NCI-H146 treated with DMSO at 0.1 percent for 48 hours (cell line): ENCODE measurements around the gene POU2AF1.
A peak's percentile ranks its signal among the peaks of the same experiment; 100 is the strongest.

Source experiments
- DNase-seq: peaks from one replicate; lab custom pipeline; 2025; ENCODE audit not compliant: unreplicated experiment; lab: John Stamatoyannopoulos, UW

The POU2AF1 gene

DNA sequence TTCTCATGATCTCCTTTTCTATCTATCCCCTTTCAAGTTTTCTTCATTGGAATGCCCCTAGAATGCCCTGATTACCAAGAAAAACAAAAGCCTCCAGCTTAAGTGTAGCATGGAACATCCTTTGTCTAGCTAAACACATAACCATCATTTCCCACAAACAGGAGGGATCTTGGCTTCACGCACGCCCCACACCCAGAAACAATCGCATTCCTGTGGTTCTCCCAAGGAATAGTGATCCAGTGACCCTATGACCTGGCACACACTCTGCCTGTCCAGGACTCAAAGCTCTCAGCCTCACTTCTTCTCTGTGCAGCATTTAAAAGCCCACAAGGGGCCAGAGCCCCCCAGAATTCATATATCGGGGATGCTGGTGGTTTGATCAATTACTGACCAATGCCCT, 9.3 kb upstream of the POU2AF1 start:
- DNase-seq = no peak

DNA sequence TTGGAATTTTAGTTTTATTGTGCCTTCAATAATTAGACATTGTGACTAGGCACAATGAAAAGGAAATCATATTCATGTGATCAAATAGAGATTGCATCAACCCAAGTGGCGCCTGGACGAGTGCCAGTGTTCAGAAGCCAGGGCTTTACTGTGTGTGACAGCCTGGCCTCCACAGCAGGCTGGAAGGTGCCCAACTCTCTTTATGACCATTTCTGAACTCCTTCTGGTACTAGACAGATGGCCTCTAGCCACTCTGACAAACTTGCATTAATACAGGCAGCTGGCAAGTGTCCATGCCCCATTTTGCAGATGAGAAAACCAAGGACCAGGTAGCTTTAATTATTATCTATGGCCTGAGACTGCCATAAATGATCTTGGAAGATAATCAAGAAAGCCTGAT, 8.3 kb upstream of the POU2AF1 start:
- DNase-seq = peak; percentile 68

DNA sequence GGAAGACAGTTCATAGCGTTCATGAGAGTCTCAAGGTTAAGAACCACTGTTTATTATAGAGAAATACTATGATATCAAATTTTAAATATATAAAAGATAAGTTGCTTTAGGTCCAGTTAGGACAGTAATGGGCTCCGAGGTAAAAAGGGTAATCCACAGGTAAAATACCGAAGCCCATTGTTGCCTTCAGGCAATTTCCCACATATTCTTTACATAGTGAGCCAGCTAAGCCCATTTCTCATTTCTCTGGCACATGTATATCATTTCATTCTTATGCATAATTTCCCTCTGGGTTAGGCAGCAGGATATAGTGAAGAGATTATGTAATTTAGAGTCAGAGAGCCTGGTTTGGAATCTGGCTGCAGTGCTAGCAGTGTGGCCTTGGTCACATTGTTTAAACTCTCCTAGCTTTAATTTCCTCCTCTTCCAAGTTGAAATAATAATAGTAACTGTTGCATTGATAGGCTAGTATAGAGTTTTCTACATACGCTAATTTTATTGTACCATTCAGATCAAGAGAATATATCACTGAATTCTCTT, 7.6 kb upstream of the POU2AF1 start:
- DNase-seq = no peak

DNA sequence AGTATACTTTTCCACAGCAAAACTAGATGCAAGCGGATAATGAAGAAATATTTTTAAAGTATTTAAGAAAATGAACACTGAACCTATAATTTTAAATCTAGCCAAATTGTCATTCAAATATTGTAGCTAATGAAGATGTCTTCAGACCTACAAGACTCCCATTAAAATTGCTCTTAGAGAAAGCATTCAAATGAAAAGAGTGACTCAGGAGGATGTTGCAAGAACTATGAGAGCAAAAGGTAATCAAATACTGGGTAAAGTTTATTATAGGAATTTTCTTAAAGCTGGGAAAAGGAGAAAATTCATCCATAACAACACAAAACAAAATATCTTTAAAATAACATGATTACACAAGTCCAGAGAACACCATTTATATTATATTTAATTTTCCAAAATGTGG, 5.4 kb upstream of the POU2AF1 start:
- DNase-seq = no peak

DNA sequence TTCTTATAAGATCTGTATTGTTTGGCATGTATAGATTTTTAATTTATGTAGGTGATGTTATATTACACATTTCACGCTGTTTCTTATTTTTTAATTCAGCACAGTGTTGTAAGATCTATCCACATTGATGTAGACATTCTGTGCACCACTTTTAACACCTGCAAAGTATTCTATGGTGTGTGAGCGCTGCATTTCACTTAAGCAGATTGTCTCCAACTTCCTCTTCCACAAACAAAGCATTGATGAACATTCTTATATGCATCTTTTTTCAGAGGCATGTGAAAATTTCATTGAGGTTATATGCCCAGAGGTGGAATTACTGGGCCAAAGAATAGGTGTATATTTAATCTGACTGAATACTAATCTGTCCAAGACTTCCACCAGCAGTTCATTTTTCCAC, 3.4 kb upstream of the POU2AF1 start:
- no peak for DNase-seq

DNA sequence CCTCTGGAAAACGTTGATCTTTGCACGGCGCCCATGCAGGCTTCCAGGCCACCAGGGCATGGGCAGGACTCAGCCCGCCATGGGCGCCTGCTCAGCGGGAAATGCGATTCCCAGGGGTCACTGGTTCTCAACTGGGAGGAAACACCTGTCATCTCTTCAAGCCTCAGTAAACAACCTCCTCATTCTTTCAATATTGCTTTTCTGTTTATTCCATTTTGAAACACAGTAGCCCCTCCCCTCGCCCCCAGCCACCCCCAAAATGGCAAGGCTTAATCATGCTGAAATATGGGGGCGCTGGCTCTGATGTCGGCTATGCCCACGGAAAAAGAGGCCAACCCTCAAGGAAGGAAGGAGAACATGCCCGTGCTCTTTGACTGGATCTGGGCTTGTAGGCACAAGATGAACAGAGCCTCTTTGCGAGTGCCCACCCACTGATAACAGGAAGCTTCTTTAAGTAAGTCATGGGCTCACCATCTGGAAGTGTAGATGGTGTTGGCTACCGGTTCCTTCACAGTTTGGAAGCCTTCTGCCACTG, 594 bp upstream of the POU2AF1 start:
- no peak for DNase-seq

DNA sequence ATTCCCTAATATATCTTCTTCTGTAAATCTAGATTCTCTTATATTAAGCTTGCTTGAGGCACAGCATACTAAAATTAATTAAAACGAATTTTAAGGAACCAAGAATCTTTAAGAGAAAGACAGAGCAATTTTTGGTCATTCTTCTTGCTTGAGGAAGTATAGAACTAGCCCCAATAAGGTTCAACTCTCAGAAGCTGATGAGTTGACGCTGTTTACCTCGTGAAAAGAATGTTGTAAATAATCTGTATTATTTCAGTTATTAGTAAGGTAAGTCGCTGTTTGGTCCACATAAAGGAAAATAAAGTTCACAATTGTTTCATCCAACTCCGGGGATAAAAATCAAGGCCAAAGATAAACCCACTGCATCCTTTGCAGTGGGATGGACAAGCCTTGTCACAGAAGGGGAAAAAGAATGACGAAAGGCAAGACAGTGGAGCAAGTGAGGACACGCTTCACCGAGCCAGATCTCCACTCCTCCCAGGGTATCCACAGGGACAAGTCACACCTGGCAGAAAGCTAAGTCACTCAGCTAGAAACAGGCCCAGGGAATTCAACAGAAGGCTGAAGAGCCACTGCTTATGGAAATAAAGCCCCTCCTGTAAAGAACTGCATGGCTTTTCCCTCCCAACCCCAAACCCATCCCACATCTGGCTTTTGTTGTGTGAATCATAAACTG, 752 bp downstream of the POU2AF1 start:
- DNase-seq = no peak

DNA sequence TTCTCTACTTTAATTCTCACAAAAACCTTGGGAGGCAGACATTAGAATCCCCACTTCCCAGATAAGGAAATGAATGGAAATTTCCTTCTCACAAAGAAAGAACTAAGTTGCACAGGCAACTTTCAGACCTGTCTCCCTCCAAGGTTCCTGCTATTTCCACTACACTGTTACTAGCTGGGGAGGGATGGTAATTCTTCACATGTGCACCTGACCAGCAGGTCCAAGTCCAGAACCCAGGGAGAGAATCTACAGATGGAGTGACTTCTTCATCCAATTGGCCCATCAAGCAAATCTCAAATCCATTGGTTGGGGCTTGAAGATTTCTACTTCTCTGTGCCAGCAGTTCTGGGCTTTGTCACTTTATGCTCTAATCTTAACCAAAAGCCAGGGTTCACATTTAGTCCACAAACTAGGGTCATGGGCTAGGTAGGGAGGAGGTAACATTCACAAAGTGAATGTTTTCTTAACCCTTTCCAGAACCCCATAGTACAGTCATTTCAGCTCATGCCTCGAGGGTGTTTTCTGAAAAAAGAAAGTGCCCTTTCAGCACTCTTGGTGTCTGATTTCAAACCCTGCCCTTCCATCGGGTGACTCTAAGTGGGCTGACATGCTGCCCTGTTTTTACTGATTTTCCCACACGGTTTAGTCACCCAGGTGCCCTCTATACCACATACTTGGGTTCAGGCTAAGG, 2.7 kb downstream of the POU2AF1 start:
- DNase-seq = no peak

DNA sequence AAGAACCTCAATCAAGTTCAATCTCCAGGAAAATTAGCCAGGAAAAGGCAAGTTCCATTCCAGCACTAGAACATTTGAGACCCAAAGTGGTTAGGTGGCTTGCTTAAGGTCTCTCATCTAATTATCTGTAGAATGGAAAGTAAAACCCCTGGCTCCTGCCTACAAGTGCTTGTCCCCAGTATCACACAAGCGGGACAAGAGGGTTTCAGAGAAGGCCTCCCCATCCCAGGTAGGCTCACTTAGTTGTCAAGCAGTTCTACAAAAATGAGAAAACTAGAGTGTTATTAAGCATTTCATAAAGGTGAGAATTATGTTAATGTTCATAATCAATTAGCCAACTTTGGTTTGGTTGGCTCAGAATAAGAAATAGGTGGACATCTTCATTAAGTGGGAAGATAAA, 5.5 kb downstream of the POU2AF1 start:
- no peak for DNase-seq

DNA sequence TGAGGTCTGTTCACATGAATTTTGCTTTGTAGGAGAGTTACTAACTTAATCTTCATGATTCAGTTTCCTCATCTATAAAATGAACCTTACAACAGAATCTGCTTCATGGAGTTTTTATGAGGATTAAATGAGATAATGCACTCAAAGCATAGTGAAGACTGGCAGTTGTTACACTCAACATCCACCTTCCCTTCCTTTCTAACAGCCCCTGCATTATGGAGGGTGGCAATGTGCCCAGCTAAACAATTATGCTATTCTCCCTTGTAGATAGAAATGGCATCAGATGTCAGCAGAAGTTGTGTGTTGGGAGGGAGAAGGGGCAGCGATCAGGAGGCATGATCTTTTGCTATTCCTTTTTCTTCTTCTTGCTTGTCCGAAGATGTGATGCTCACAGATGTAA, 6.5 kb downstream of the POU2AF1 start:
- DNase-seq = no peak

DNA sequence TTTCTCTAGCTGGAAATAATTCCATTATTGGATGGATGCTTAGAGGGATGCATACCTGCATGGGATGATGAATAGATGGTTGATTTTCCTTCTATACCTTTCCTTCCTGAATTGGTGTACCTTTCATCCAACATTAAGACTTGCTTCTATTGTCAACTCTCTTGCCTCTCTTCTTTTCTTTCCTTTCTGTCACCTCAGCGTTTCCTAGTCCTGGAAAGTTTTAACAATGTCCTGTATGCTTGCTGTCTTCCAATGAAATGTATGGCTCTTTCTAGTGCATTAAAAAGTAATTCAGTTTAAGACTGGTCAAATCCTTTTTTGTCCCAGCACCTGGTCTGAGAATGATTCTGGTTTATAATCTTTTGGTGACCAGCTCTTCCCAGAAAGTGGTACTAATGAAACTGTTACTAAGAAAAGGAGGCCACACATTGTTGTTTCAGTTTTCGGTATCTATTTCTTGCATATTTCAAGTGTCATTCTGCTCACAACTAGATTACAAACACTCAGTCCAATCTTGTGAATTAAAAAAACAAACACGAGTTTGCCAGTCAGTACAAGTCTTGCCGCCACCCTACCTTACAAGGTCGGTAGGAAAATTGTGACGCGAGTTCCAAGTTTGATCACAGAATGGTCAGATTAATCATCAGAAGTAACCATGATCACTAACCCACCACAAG, 8.0 kb downstream of the POU2AF1 start:
- DNase-seq = no peak

DNA sequence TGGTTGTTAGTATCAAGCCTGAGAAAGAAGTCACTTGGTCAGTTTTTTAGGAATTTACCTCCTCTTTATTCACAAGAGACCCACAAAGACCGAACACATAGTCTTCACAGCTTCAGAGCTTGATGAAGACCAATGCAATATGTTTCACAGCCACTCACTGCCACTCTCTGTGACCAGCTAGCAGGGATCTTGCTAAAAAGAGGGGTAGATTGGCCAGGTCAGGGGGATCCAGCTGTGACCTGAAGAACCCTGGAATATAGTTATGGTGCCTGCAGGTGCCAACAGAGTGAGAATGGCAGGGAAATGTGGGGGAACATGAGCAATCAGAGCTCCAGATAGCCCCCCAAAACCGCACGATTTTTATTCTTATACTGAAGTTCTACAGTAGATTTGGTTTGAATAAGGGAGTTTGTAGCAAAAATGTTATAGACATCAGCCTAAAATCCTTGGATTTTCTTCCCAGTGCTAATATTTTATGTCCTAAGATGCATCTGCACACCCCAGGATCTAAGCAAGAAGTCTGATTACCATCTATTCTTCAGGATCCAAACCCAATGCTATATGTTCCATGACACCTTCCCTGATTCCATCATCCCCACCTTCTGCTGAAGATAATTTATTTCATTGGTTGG, 8.7 kb downstream of the POU2AF1 start:
- DNase-seq = no peak

DNA sequence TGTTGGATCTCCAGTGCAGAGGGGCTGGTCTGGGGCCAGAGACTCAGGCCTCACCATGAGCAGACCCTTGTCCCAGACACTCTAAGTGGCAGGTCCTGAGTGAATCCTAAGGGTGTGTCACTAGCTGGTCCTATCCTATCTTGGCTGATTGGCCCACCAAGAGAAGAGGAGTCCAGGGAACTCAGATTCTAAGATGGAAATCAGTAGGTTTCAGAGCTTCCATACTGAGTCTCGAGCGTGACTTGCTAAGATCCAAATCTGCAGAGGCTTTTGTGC, 10.9 kb downstream of the POU2AF1 start:
- DNase-seq = no peak

DNA sequence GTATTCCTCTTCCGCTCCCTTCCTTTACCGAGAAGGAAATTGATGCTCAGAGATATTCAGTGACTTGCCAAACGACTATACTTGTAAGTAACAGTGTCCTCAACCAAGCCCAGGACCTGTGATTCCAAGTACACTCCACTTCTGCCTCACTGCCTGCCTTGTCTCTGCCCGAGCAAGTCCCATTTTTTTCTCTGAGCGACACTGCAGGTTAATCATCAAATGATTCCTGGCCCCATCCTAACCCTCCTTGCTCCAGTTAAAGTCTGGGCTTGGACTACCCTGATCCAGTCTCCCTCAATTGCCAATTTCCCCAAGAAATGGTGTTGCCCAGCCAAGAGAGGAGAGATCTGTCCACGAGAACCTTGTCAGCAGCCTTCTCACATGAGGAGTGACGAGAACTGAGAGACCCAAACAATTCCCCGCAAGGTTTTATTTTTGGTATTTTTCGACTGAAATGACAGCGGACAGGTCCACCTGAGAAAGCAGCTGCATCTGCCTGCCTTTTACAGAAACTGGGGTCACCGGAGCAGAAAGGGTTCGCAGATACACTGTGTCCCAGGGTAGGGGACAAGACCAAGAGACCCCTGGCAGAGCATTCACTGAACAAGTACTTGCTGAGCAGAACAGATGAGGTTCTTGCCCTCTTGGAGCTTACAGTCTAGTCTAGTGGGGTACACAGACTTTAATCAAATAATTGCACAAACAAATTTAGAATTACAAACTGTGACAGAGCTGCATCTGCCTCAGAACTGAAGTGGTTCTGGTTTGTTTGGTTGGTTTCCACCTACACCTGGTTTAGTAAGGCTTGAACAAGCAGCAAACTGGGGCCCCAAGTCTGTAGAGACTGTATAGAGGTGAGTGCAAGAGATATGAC, 11.4 kb downstream of the POU2AF1 start:
- DNase-seq = no peak

DNA sequence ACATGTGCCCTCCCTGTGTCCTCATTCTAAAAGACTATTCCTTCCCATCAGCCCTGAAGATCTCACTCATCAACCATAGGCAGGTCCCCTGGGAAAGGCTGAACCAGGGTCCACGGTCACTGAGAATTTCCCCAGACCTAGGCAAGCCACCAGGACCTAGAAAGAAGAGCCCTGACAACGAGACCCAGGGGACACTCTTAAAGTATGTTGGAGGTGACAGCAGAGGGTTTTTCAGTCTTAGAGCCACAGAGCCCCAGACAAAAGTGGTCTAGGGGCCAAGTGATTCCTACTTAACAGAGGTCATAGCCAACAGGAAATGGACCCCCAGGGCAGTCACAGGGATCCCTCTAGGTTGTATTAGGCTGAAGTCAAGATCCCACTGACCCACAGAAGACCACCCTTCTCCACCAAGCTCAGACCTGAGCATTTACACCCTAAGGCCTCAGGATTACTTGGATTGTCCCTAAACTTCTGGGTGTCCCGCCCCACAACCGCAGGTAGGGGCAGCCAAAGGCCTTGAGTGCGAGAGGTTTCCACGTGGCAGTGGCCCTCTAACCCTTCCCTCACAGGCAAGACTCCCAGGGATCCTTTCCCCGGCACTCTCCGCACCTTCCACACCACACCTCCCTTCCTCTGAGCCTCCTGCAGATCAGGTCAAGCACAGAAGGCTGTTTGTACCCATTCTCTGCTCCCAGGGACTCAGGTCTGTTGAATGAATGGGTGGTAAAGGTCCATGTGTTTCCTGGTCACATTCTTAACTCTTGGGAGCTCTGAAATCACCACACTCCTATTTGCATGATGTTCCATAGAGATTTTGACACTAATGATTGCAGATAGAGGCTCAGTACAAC, 12.3 kb downstream of the POU2AF1 start:
- DNase-seq = no peak

DNA sequence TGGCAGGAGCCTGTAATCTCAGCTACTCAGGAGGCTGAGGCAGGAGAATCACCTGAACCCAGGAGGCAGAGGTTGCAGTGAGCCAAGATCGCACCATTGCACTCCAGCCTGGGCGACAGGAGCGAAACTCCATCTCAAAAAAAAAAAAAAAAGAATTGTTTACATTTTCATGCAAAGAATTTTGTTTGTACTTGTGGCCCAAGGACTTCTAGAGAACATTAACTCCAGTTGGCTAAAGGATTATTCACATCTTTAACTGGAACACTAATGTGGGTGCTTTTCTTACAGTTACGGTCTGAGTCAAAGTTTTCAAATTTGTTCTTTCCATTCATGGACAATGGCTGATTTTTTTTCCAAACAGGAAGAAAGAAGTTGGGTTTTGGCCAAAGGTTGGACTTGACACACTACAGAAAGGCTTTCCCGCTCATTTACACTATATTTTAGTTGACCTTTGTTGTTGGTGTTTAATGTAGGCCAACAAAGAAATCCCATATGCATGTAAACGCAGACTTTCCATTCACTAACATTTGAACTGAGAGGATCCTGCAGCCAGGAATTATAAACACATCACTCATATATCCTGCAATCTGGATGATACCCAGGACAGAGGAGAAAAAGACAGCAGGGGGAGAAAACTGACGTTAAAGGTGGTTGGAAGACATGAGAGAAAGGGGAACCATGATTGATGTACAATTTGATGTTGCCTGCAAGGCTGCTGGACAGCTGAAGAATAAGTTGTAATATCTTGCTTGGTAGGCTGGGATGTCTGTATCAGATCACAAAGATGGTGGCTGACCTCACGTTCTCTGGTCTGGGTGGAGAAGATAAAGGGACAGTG, 13.1 kb downstream of the POU2AF1 start:
- no peak for DNase-seq

DNA sequence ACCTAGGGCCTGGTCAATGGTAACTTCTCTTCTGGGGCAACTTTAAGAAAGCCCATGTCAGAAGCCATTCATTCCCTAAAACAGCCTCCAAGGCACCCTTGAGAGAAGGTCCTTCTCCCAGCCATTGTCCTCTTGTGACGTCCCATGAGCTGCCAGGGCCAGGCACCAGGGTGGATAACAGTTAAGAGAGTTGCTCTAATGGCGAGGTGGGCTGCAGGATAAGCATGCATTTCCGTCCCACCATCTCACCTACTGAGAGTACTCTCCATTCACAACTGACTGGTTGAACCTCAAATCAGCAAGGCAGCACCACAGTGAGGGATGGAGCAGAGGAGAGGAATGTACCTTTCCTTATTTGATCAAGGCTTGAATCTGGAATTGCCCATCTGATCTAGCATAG, 14.6 kb downstream of the POU2AF1 start:
- DNase-seq = no peak

DNA sequence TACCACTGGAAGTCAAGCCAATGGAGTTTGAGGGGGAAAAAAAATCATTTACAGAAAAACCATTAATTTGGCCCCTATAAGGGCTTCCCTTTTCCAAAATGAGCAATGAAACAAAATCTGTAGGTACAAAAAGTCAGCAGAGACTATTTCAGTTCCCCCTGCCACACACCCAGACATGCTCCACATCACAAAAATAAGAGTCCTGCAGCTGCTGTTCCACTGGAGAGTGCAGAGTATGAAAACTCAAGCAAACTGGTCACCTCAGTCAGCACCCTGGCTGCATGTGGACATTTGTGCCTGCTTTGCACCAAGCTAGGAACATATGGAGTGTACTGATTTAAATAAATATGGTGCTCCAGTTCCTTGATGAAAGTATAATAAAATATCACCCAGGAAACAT, 15.1 kb downstream of the POU2AF1 start:
- no peak for DNase-seq

DNA sequence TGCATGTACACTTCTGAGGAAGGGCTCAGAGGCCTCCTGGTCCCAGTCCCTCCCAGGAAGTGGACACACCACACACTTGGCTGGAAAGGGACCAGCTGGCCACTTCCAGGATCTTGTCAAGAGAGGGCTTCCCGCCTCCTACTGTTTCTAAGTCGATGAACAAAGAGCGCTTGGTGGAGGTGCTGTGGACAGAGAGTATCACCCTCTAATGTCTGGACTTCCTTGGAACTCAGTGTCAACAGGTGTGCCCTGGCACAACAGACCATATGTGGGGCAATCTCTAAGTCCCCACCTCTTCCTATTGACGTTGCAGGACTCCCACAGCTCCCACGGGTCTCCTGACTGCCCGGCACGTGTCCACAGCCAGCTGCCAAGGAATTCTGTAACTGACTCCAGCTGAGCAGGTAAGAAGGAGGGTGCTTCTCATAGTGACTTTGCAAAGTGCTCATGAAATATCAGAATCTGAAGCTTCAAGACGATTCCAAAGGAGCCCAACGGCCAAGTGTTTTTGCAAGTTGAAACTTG, 16.1 kb downstream of the POU2AF1 start:
- no peak for DNase-seq
